ENCODE data around the gene COPG1.

Gene COPG1

GRCh38 chr3:129310111-129311011, 61.0 kb downstream of the COPG1 start:
- no peak overlapping the region for H3K4me3 ChIP-seq (ENCODE audit: low read depth, low read length)
- no peaks in the 10 kb centered on the region for H3K27me3 ChIP-seq (replicated peaks)
- in situ Hi-C loops (cut with HindIII; ENCODE audit: low pct_ligation_motif_present, low sequenced_read_pairs) = no loop called here
- H3K36me3 ChIP-seq (replicated peaks) = no peaks in the 10 kb centered on the region
- no peak for TF ChIP-seq CTCF (IDR thresholded peaks at IDR 0.05; ENCODE audit: low read depth, low read length, missing control alignments)
- no peak for DNase-seq
- no peak overlapping the region for H3K27ac ChIP-seq

- H3K27me3 ChIP-seq (replicated peaks) = no peaks in the 10 kb centered on the region
- H3K4me3 ChIP-seq (ENCODE audit: low read depth, low read length) = no peak overlapping the region
- H3K36me3 ChIP-seq (replicated peaks) = no peaks in the 10 kb centered on the region
- in situ Hi-C loops (cut with HindIII; ENCODE audit: low pct_ligation_motif_present, low sequenced_read_pairs) = no loop called here
- DNase-seq = no peak
- no peak for TF ChIP-seq CTCF (IDR thresholded peaks at IDR 0.05; ENCODE audit: low read depth, low read length, missing control alignments)
- H3K27ac ChIP-seq = no peak overlapping the region
Measured at GRCh38 chr3:129311054-129311902, 61.9 kb downstream of the COPG1 start.

GRCh38 chr3:129312021-129312639, 62.7 kb downstream of the COPG1 start:
- in situ Hi-C loops (cut with HindIII; ENCODE audit: low pct_ligation_motif_present, low sequenced_read_pairs) = no loop called here
- Histone ChIP-seq H3K4me3 (ENCODE audit: low read depth, low read length) (no peak overlapping the region), H3K27ac (no peak overlapping the region), H3K27me3 (replicated peaks) (no peaks in the 10 kb centered on the region), H3K36me3 (replicated peaks) (no peaks in the 10 kb centered on the region)
- TF ChIP-seq CTCF (IDR thresholded peaks at IDR 0.05; ENCODE audit: low read depth, low read length, missing control alignments) = no peak
- no peak for DNase-seq

- H3K27me3 ChIP-seq (replicated peaks) = no peaks in the 10 kb centered on the region
- no peaks in the 10 kb centered on the region for H3K36me3 ChIP-seq (replicated peaks)
- no peak overlapping the region for H3K27ac ChIP-seq
- in situ Hi-C loops (cut with HindIII; ENCODE audit: low pct_ligation_motif_present, low sequenced_read_pairs) = no loop called here
- H3K4me3 ChIP-seq (ENCODE audit: low read depth, low read length) = no peak overlapping the region
- DNase-seq = no peak
- TF ChIP-seq CTCF (IDR thresholded peaks at IDR 0.05; ENCODE audit: low read depth, low read length, missing control alignments) = no peak
Measured at GRCh38 chr3:129312671-129313414, 63.4 kb downstream of the COPG1 start.

GRCh38 chr3:129313415-129313664, 63.9 kb downstream of the COPG1 start:
- Histone ChIP-seq H3K4me3 (ENCODE audit: low read depth, low read length) (no peak overlapping the region), H3K36me3 (replicated peaks) (no peaks in the 10 kb centered on the region), H3K27ac (no peak overlapping the region), H3K27me3 (replicated peaks) (no peaks in the 10 kb centered on the region)
- in situ Hi-C loops (cut with HindIII; ENCODE audit: low pct_ligation_motif_present, low sequenced_read_pairs) = no loop called here
- DNase-seq = no peak
- TF ChIP-seq CTCF (IDR thresholded peaks at IDR 0.05; ENCODE audit: low read depth, low read length, missing control alignments) = no peak

Measured in brain microvascular endothelial cell (primary cell).